GM12892 (cell line): ENCODE results near the gene SPPL2B.

Source experiments
- DNase-seq: peaks from one replicate; pipeline ENCODE4 v3.0.0; 2011; ENCODE audit not compliant: insufficient read length
- FAIRE-seq: peaks from 2 replicates; lab custom pipeline; 2011; peaks lifted over from hg19 to GRCh38; lab: Jason Lieb, UNC
- POLR2A ChIP-seq: IDR thresholded peaks from 2 replicates; pipeline ENCODE4 v1.6.1; 2011; ENCODE audit warnings: low read depth, low read length, control low read depth
- POLR2AphosphoS5 ChIP-seq: IDR thresholded peaks from 2 replicates; pipeline ENCODE4 v1.6.1; 2011; ENCODE audit warnings: low read depth, low read length, control low read depth
- TAF1 ChIP-seq: IDR thresholded peaks from 2 replicates; pipeline ENCODE4 v1.6.1; 2011; ENCODE audit warnings: low read depth, mild to moderate bottlenecking, control low read depth, low read length, borderline replicate concordance

SPPL2B gene

DNA sequence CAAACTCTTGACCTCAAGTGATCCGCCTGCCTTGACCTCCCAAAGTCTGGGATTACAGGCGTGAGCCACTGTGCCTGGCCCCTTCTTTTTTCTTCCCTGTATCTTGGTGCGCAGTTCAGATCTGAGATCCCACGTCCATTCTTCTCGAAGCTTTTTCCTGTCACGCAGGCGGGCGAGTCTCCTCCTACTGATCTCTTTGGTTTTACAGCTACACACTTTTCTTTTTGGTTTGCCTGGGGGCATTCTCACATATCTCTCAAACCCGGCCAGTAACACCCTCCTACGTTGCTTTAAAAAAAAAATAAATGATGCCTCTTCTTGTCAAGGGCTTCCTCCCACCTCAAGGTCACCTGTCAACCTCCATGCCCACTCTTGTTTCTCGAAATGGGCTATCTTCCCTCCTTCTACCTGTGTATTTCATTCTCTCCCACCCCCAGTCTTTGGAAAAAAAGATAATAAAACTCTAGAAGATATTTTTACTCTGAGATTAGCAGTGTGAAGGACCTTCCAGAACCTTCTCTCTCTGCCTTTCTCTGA is 43.7 kb downstream of the SPPL2B start:
- FAIRE-seq: no peak
- TF ChIP-seq TAF1: no peak
- TF ChIP-seq POLR2AphosphoS5: no peak
- no peak for TF ChIP-seq POLR2A
- DNase-seq: no peak

DNA sequence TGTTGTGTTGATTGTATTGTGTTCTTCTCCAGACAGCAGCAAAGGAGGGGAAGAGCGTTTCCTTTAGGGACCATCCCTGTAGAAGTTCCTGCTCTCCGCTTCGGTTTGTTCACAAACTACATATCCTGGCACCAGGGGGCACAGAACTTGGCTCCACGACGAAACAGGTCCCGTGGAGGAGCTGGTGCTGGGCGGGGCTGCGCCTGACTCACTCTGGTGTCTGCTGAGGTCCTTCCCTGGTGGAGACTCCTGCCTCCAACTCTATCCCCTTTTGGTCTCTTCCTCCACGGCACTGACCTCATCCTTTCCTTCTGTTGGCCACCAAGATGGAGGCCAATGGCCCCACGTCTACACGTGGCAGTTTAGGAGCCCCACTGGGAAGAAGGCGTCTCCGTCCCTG is 46.3 kb downstream of the SPPL2B start:
- no peak for DNase-seq
- no peak for TF ChIP-seq TAF1
- TF ChIP-seq POLR2AphosphoS5: no peak
- no peak for TF ChIP-seq POLR2A
- no peak for FAIRE-seq

DNA sequence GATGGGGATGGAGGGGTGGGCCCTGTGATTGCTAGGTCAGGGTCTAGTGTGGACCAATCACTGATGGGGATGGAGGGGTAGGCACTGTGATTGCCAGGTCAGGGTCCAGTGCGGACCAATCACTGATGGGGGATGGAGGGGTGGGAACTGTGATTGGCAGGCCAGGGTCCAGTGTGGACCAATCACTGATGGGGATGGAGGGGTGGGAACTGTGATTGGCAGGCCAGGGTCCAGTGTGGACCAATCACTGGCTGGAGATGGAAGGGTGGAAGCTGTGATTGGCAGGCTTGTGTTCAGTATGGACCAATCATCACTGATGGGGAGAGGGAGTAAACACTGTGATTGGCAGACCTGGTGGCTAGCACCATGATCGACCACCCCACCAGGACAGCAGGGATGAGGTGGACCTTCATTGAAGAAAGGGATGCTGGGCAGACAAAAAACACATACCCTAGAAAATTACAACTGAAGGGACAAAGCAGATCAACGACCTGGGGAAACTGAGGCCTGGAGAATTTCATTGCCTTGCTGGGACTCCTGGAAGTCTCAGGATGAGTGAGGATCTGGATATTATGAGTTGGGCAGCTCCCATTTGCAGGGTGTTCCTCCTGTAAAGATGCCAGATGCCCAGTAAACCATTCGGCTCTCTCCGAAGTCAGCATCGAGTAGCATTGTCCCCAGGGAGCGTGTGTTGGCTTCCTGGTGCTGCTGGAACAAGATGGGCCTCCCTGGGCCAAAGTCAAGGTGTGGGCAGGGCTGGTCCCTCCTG is 47.1 kb downstream of the SPPL2B start:
- FAIRE-seq: no peak

DNA sequence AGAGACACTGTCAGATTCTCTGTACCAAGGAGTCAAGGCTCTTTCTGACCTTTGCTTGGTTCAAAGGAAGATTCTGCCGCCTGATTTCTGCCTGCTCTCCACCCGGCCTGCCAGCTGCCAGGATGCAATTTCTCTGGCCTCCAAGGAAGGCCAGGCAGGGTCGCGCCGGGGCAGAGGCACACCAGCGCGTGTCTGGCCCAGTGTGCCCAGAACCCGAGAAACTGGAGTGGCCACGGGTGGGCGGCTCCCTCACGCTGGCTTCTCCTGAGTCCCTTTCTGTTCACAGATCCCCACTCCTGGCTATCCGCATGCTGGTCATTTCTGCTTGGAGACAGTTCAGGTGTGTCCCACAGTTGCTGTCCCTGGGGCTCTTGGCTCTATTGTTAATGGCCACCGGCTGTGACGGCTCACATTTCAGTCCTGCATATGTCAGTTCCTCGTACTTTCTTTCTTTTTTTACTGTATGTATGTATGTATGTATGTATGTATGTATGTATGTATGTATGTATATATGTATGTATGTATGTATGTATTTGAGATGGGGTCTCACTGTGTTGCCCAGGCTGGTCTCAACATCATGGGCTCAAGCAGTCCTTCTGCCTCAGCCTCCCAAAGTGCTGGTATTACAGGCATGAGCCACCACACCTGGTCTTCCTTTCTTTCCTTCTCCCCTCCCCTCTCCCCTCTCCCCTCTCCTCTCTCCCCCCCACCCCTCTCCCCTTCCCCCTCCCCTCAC is 48.5 kb downstream of the SPPL2B start:
- DNase-seq: no peak
- no peak for FAIRE-seq
- TF ChIP-seq POLR2AphosphoS5 (no peak), POLR2A (no peak), TAF1 (no peak)

More for the DNA sequence above, 47.1 kb downstream of the SPPL2B start:
- DNase-seq: no peak
- TF ChIP-seq POLR2AphosphoS5: no peak
- TF ChIP-seq POLR2A: no peak
- TF ChIP-seq TAF1: no peak

- FAIRE-seq (no peak), DNase-seq (no peak)
- no peak for TF ChIP-seq POLR2A
These were observed 52.1 kb downstream of the SPPL2B start for GRCh38 chr19:2380567-2380966.

DNA sequence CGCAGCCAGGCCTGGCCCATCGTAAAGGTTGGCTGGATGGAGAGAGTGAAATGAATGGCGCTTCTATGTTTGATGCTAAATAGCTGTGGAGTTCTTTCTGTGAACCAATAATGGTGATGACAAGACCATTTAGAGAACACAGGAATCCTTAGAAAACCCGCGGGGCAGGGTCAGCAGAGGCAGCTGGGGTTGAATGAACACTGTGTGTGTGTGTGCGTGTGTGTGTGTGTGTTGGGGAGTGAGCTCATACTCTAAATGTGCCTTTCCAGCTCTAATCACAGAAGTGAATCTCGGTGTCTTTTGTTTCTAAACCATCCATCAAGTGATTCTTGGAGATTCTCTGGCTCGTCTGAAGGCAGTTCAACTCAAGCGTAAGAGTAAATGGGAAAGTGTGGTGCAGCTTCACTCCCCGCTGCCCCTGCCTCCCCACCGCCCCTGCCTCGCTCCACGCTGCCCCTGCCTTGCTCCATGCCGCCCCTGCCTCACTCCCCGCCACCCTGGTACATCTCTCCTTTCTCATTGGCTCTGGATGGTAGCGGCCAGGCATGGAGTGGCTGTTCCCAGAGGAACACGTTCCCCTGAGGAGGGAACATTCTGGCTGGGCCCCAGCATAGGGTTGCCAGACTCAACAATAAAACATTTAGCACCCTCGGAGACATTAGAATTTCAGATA is 52.8 kb downstream of the SPPL2B start:
- TF ChIP-seq POLR2AphosphoS5 (no peak), POLR2A (no peak), TAF1 (no peak)
- no peak for FAIRE-seq
- no peak for DNase-seq

DNA sequence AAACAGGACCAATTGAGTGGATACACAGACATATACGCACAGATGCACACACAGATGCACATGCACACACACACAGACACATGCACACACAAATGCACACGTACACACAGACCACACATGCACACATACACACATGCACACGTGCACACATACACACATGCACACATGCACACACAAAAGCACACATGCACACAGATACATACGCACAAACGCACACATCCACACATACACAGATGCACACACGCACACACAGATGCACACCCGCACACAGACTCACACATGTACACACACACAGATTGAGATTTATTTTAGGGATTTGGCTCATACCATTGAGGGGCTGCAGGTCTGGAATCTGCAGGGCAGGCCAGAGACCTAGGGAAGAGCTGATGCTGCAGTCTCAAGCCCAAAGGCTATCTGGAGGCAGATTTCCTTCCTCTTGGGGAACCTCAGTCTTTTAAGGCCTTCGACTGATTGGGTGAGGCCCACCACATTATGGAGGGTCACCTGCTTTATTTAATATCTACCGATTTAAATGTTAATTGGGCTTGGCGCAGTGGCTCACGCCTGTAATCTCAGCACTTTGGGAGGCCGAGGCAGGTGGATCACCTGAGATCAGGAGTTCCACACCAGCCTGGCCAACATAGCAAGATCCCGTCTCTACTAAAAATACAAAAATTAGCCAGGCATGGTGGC is 54.2 kb downstream of the SPPL2B start:
- FAIRE-seq (no peak), DNase-seq (no peak)
- no peak for TF ChIP-seq POLR2AphosphoS5

GRCh38 chr19:2385053-2385721 is 56.7 kb downstream of the SPPL2B start:
- no peak for DNase-seq
- no peak for FAIRE-seq
- no peak for TF ChIP-seq TAF1
- TF ChIP-seq POLR2A: no peak
- TF ChIP-seq POLR2AphosphoS5: no peak

DNA sequence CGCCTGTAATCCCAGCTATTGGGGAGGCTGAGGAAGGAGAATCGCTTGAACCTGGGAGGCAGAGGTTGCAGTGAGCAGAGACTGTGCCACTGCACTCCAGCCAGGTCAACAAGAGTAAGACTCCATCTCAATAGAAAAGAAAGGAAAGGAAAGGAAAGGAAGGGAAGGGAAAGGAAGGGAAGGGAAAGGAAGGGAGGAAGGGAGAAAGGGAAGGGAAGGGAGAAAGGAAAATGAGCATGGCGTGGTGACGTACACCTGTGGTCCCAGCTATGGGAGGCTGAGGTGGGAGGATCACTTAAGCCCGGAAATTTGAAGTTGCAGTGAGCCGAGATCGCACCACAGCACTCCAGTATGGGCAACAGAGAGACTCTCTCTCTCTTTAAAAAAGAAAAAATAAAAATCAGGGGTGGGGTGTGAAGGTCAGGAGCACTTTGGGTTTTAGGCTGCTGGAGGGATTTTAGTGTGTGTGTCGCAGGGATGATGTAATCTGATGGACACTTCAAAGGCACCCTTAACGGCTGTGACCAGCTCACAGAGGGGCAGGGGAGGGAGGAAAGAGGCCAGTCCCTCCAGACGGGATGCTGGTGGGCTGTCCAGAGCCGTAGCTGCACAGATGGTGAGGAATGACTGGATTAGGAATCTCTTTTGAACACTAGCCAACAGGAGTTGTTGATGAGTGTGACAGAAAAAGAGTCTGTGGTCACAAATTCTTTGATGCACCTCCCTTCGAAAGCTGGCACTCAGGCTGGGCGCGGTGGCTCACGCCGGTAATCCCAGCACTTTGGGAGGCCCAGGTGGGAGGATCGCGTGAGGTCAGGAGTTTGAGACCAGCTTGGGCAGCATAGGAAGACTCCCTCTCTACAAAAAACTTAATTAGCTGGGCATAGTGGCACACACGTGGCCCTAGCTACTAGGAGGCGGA is 59.1 kb downstream of the SPPL2B start:
- DNase-seq (no peak), FAIRE-seq (no peak)
- no peak for TF ChIP-seq POLR2A
- no peak for TF ChIP-seq TAF1
- TF ChIP-seq POLR2AphosphoS5: no peak

DNA sequence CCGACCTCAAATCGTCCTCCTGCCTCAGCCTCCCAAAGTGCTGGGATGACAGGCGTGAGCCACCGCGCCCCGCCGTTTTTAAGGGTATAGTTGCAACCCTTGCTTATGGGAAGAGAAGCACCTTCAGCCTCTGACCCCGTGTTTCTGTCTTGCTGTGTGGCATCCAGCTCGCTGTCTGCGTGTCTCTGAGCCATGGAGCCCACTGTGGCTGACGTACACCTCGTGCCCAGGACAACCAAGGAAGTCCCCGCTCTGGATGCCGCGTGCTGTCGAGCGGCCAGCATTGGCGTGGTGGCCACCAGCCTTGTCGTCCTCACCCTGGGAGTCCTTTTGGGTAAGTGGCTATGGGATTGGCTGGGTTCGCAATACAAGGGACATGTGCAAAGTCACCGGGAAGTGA is 61.1 kb downstream of the SPPL2B start:
- TF ChIP-seq POLR2AphosphoS5: no peak
- TF ChIP-seq POLR2A: no peak
- no peak for TF ChIP-seq TAF1
- DNase-seq (no peak), FAIRE-seq (no peak)
